GM21576 (cell line): ENCODE results near the gene TNFAIP3.
"Not testable (repeated sequence)": the region's sequence is repeated elsewhere in the genome, so short reads cannot be mapped to it uniquely, and the experiment has no call there.

ENCODE experiments used
- ATAC-seq: cut with Tn5 transposase; IDR thresholded peaks from one replicate; pipeline ENCODE4 v1.9.1; 2021; ENCODE audit warnings: mild to moderate bottlenecking, moderate library complexity; ENCODE audit not compliant: unreplicated experiment

TNFAIP3 gene

DNA sequence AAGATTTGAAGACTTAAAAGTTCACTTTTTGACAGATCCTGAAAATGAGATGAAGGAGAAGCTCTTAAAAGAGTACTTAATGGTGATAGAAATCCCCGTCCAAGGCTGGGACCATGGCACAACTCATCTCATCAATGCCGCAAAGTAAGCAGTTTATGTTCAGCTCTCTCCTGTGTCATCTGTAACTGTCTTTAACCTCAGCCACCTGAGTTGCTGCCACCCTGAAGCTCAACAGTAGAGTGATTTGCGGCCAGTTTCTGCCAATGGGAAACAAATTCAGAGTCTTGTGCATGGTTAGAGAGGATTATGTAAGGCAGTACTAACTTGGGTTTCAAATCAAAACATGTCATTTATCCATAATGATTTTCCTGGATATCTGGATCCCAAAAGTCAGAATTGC, 10.1 kb downstream of the TNFAIP3 start:
- ATAC-seq = no peak

DNA sequence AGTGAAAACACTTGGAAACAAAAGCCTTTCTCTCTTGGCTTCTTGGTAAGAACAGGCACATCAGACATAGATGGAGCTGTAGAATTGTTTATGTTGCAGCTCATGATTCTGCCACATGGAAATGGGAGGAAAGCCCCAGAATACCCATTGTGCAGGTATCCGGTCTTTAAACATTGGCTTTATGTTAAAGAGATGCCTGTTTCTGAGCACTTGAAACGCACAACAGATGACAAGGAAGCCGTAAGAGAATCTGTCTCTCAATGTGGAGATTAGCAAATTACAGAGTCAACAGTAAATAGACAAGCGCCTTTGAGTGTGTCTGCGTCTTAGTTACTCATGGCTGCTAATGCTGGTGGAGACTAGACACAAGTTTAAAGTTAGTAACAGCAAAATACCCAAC, 10.5 kb downstream of the TNFAIP3 start:
- ATAC-seq = no peak

DNA sequence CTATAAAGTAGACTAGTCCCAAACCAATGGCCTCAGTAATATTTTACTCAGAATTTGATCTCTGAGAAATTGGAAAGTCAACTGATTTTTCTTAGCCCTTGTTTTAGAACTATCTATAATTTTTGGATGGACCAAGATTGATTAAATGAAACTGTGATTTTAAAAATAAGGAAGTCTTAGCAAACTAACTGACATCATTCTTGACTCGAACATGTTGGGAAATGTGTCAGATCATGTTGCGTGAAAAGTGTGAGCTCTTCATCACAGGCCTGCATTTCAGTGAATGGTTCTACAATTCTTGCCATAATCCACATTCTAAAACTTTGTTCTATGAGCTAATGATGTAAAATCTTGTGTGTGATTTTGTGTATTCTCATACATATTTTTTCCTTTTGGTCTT, 11.0 kb downstream of the TNFAIP3 start:
- ATAC-seq = no peak

- no peak for ATAC-seq
Observed at GRCh38 chr6:137878486-137879285, 11.6 kb downstream of the TNFAIP3 start.

- ATAC-seq = no peak
Observed at GRCh38 chr6:137879299-137879698, 12.2 kb downstream of the TNFAIP3 start.

- no peak for ATAC-seq
Observed at GRCh38 chr6:137879885-137880745, 13.1 kb downstream of the TNFAIP3 start.

DNA sequence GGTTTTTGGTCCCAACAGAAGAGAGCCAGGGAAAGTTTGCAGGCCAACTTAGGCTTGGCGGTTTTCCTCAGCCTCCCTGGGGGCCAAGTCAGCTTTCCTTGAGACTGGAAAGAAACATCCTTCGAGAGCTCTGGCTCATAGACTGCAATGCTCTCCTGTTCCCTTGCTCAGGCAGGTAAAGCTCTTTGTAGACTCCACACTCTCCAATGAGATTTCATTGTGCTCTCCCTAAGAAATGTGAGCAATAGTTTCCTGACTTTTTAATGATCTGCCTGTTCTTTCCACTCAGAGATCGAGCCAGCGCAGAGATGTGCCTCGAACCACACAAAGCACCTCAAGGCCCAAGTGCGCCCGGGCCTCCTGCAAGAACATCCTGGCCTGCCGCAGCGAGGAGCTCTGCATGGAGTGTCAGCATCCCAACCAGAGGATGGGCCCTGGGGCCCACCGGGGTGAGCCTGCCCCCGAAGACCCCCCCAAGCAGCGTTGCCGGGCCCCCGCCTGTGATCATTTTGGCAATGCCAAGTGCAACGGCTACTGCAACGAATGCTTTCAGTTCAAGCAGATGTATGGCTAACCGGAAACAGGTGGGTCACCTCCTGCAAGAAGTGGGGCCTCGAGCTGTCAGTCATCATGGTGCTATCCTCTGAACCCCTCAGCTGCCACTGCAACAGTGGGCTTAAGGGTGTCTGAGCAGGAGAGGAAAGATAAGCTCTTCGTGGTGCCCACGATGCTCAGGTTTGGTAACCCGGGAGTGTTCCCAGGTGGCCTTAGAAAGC, 13.9 kb downstream of the TNFAIP3 start:
- ATAC-seq = no peak

GRCh38 chr6:137881522-137881886, 14.4 kb downstream of the TNFAIP3 start:
- ATAC-seq = no peak

- ATAC-seq = no peak
Observed at GRCh38 chr6:137882225-137882961, 15.3 kb downstream of the TNFAIP3 start.

DNA sequence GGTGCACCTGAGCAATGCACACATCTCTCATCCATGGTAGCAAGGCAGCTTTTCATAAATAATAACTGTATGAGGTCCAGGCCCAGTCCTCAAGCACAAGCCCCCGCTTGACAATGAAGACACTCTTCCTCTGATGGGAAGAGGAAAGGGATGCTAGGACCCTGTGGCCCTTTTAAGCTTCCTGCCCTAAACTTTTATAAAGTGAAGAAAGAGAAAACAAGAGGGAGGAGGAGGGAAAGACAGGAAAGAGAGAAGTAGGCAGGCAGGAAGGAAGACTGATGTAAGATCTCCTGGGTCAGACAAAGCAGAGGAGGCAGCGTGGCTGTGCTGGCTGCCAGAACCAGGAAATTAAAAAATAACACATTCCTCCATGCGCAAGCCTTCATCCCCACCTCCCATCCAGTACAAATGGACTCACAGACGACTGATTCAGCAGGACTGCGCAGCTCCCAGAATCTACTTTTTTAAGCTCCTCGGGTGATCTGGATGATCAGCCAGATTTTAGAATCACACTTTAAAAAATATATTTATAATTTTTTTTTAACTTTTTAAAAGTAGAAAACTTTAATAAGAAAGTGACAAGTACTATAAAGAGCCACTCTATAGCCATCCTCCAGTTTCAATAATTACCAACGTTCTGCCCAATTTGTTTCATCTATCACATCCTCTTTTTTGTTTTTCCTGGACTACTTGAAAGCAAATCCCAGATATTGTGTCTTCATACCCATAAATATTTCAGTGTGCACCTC, 16.5 kb downstream of the TNFAIP3 start:
- no peak for ATAC-seq

GRCh38 chr6:137884149-137884909, 17.3 kb downstream of the TNFAIP3 start:
- ATAC-seq = no peak

DNA sequence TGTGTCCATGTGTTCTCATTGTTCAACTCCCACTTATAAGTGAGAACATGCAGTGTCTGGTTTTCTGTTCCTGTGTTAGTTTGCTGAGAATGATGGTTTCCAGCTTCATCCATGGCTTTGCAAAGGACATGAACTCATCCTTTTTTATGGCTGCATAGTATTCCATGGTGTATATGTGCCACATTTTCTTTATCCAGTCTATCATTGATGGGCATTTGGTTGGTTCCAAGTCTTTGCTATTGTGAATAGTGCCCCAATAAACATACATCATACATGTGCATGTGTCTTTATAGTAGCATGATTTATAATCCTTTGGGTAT, 17.8 kb downstream of the TNFAIP3 start:
- not testable (repeated sequence) for ATAC-seq

GRCh38 chr6:137886226-137886625, 19.2 kb downstream of the TNFAIP3 start:
- ATAC-seq = not testable (repeated sequence)

DNA sequence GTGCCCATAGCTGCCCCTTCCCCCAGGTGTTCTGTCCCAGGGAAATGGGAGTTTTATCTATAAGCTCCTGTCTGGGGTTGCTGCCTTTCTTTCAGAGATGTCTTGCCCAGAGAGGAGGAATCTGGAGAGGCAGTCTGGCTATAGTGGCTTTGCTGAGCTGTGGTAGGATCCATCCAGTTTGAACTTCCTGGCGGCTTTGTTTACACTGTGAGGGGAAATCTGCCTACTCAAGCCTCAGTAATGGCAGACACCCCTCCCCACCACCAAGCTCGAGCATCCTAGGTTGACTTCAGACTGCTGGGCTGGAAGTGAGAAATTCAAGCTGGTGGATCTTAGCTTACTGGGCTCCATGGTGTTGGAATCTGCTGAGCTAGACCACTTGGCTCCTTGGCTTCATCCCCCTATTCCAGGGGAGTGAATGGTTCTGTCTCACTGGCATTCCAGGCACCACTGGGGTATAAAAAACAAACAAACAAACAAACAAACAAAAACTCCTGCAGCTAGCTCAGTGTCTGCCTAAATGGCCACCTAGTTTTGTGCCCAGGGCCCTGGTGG, 24.0 kb downstream of the TNFAIP3 start:
- no peak for ATAC-seq

DNA sequence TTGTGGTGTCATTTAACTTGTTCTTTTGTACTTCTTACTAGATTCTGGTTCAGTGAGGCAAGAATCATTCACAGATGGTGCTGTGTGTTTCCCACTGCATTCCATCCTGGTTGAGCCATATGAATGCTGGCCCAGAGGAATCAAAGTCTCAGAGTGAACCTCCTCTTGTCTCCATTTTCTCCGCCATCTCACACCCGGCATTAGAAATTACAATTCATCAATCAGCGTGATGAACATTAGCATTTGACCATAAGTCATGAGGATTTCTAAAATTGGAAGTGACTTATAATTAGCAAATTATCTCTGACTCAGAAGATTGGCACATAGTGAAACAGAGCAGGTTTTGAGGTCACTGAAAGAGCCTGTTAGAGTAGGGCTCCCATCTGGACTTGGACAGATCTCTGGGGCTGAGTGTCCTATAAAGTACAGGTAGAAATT, 25.2 kb downstream of the TNFAIP3 start:
- no peak for ATAC-seq

DNA sequence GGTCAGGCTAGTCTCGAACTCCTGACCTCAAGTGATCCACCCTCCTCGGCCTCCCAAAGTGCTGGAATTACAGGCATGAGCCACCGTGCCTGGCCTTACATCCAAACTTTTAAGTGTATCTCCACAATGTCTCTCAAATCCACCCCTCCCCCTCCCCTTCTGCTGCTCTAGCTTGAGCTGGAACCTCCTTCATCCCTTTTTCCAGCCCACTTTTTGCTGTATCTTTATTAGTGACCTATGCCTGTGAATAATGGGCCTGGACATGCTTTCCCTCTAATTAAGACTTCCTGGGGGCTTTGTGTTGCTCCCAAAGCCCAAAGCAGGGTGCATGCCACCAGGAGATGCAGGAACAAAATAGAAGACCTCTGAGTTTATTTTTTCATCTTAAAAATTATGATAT, 26.1 kb downstream of the TNFAIP3 start:
- ATAC-seq = no peak

- no peak for ATAC-seq
Observed at GRCh38 chr6:137893726-137894125, 26.7 kb downstream of the TNFAIP3 start.

- ATAC-seq = not testable (repeated sequence)
Observed at GRCh38 chr6:137894378-137894777, 27.3 kb downstream of the TNFAIP3 start.

DNA sequence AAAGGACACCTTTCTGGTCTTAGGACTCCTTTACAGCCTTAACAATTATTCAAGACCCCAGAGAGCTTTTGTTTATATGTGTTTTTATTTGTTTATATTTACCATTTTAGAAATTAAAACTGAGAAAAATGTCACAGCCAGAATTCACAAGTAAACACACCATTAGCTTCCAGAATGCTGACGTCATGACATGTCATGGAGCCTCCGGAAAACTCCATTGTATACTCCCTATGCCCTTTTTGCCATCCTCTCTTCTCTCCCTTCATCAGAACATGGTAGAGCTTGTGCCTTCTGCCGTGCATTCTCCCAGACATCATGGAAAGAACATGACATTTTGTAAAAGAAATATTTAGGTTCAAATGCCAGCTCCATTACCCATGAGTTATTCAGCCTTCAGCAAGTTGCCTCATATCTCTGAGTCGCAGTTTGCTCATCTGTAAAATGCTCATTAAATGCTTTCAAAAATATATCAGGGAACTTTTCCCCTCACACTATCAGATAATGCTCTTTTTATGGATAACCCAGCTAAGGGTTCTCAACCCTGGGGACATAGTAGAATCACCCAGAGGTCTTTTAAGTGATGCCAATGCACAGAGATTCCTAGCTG, 27.8 kb downstream of the TNFAIP3 start:
- ATAC-seq = no peak
